SU-DHL-6 (cell line): ENCODE measurements around the gene BTBD16.

Source experiments
- H2AFZ ChIP-seq: fragments of 200-600 bp; sonication (generic); 2 replicates; pipeline ENCODE4 v1.6.1; 2014; ENCODE audit warnings: low read depth, mild to moderate bottlenecking, moderate library complexity, mixed read lengths, antibody characterized with exemption, low read length; ENCODE audit not compliant: severe bottlenecking
- H3F3A ChIP-seq: fragments of 200-600 bp; shearing (Covaris generic); 2 replicates; pipeline ENCODE4 v1.6.0; 2016; ENCODE audit warnings: antibody characterized with exemption, mild to moderate bottlenecking; ENCODE audit not compliant: insufficient read depth
- H3K27ac ChIP-seq: fragments of 200-600 bp; sonication (generic); 2 replicates; pipeline ENCODE4 v1.5.1; 2016; ENCODE audit warnings: low read depth, mild to moderate bottlenecking, low read length, moderate library complexity, mixed read lengths
- H3K27me3 ChIP-seq: fragments of 200-600 bp; sonication (generic), shearing (Covaris generic); 2 replicates; pipeline ENCODE4 v1.6.0; 2014; ENCODE audit warnings: mild to moderate bottlenecking, low read length
- H3K36me3 ChIP-seq: fragments of 200-600 bp; sonication (generic); 2 replicates; pipeline ENCODE4 v1.6.1; 2014; ENCODE audit warnings: mild to moderate bottlenecking, low read length, mixed read lengths
- H3K4me2 ChIP-seq: fragments of 300-600, 200-600 bp; shearing (Covaris generic), sonication (generic); 2 replicates; pipeline ENCODE4 v1.6.0; 2014; ENCODE audit warnings: low read length, low read depth, mild to moderate bottlenecking; ENCODE audit not compliant: poor library complexity, severe bottlenecking
- H3K4me3 ChIP-seq: fragments of 200-600 bp; sonication (generic); 2 replicates; pipeline ENCODE4 v1.5.1; 2014; ENCODE audit warnings: antibody characterized with exemption, low read length, mild to moderate bottlenecking, mixed read lengths; ENCODE audit not compliant: insufficient read depth, poor library complexity, severe bottlenecking
- H3K79me2 ChIP-seq: fragments of 200-600 bp; sonication (generic); 2 replicates; pipeline ENCODE4 v1.6.1; 2014; ENCODE audit warnings: mild to moderate bottlenecking, low read length, moderate library complexity; ENCODE audit not compliant: insufficient read depth
- H3K9ac ChIP-seq: fragments of 200-600 bp; sonication (generic); 2 replicates; pipeline ENCODE4 v1.7.0; 2014; ENCODE audit warnings: mild to moderate bottlenecking, low read length
- H3K9me2 ChIP-seq: fragments of 200-600 bp; sonication (generic); replicated peaks from 2 replicates; pipeline ENCODE4 v1.6.1; 2014; ENCODE audit warnings: low read length; ENCODE audit not compliant: insufficient read depth
- H3K9me3 ChIP-seq: fragments of 200-600 bp; sonication (generic); 2 replicates; pipeline ENCODE4 v1.6.1; 2014; ENCODE audit warnings: low read length, mixed read lengths; ENCODE audit not compliant: insufficient read depth
- H4K20me1 ChIP-seq: fragments of 200-600 bp; sonication (generic); 2 replicates; pipeline ENCODE4 v1.6.1; 2014; ENCODE audit warnings: low read depth, mild to moderate bottlenecking, antibody characterized with exemption, low read length, moderate library complexity, mixed read lengths
- CTCF ChIP-seq: fragments of 200-600 bp; sonication (generic); IDR thresholded peaks from one replicate; pipeline ENCODE4 v1.5.1; 2017; ENCODE audit warnings: antibody characterized with exemption, mild to moderate bottlenecking, low read length, moderate library complexity; ENCODE audit not compliant: insufficient read depth, poor library complexity, severe bottlenecking
- EZH2phosphoT487 ChIP-seq: fragments of 200-600 bp; sonication (generic), shearing (Covaris generic); conservative IDR thresholded peaks from 2 replicates; pipeline ENCODE4 v1.6.1; 2018; ENCODE audit warnings: mild to moderate bottlenecking, antibody characterized with exemption, low read length, moderate library complexity, mixed read lengths

Gene BTBD16

GRCh38 chr10:122354383-122354782, 83.3 kb downstream of the BTBD16 start:
- Histone ChIP-seq H3K9me3 (no peaks in the 10 kb centered on the region), H3K9me2 (no peaks in the 10 kb centered on the region), H2AFZ (no peak overlapping the region), H3K27me3 (no peaks in the 10 kb centered on the region), H3K4me3 (no peak overlapping the region), H3K9ac (no peak overlapping the region), H4K20me1 (no peaks in the 10 kb centered on the region), H3F3A (no peaks in the 10 kb centered on the region), H3K79me2 (no peaks in the 10 kb centered on the region), H3K27ac (no peak overlapping the region), H3K4me2 (no peak overlapping the region), H3K36me3 (no peaks in the 10 kb centered on the region)
- TF ChIP-seq CTCF (no peak), EZH2phosphoT487 (no peak)

GRCh38 chr10:122357685-122358084, 86.6 kb downstream of the BTBD16 start:
- no peaks in the 10 kb centered on the region for H3K9me2 ChIP-seq
- H3K9me3 ChIP-seq: no peaks in the 10 kb centered on the region
- no peak overlapping the region for H2AFZ ChIP-seq
- no peaks in the 10 kb centered on the region for H3K79me2 ChIP-seq
- no peak overlapping the region for H3K9ac ChIP-seq
- no peaks in the 10 kb centered on the region for H3K27me3 ChIP-seq
- no peak overlapping the region for H3K4me3 ChIP-seq
- H3F3A ChIP-seq: no peaks in the 10 kb centered on the region
- H4K20me1 ChIP-seq: no peaks in the 10 kb centered on the region
- H3K4me2 ChIP-seq: no peak overlapping the region
- H3K27ac ChIP-seq: no peak overlapping the region
- no peak for TF ChIP-seq CTCF
- no peak for TF ChIP-seq EZH2phosphoT487
- no peaks in the 10 kb centered on the region for H3K36me3 ChIP-seq

GRCh38 chr10:122359621-122360020, 88.5 kb downstream of the BTBD16 start:
- H3K4me3 ChIP-seq: no peak overlapping the region
- H3K27me3 ChIP-seq: no peaks in the 10 kb centered on the region
- no peak overlapping the region for H3K4me2 ChIP-seq
- no peak overlapping the region for H3K27ac ChIP-seq
- no peak for TF ChIP-seq CTCF
- H2AFZ ChIP-seq: no peak overlapping the region
- H3K9me3 ChIP-seq: no peaks in the 10 kb centered on the region
- H3K79me2 ChIP-seq: no peaks in the 10 kb centered on the region
- H3K36me3 ChIP-seq: no peaks in the 10 kb centered on the region
- no peak overlapping the region for H3K9ac ChIP-seq
- no peaks in the 10 kb centered on the region for H3F3A ChIP-seq
- H3K9me2 ChIP-seq: no peaks in the 10 kb centered on the region
- no peaks in the 10 kb centered on the region for H4K20me1 ChIP-seq

- H3K36me3 ChIP-seq: no peaks in the 10 kb centered on the region
- H3F3A ChIP-seq: no peaks in the 10 kb centered on the region
- no peaks in the 10 kb centered on the region for H3K9me2 ChIP-seq
- H3K9me3 ChIP-seq: no peaks in the 10 kb centered on the region
- TF ChIP-seq CTCF (no peak), EZH2phosphoT487 (no peak)
- no peaks in the 10 kb centered on the region for H3K79me2 ChIP-seq
- no peaks in the 10 kb centered on the region for H3K27me3 ChIP-seq
- no peak overlapping the region for H2AFZ ChIP-seq
- H3K4me2 ChIP-seq: no peak overlapping the region
- no peaks in the 10 kb centered on the region for H4K20me1 ChIP-seq
- no peak overlapping the region for H3K27ac ChIP-seq
- no peak overlapping the region for H3K4me3 ChIP-seq
- no peak overlapping the region for H3K9ac ChIP-seq
Observed at GRCh38 chr10:122361046-122361445, 90.0 kb downstream of the BTBD16 start.
